ENCODE data around the gene ANP32A. TPM values are rescaled to one million over a fixed set of nuclear protein-coding genes. Genes with fewer than 3 reads are reported as not detected.

Gene ANP32A
- total and polyA plus RNA-seq, 9 donors: 29.4 to 158 (median 86.3) TPM

- Histone ChIP-seq H3K27me3 (no peaks in the 10 kb centered on the region), H3K9me3 (no peaks in the 10 kb centered on the region), H3K36me3 (no peaks in the 10 kb centered on the region), H3K4me1 (ENCODE audit: insufficient read depth) (peaks cover 6% of the 10 kb centered on the region), H3K4me3 (peak overlapping the region; percentile 89), H3K27ac (peak overlapping the region; percentile 95 to 98)
- intact Hi-C loops (cut with DNase I): loop anchor here in 2 of 4 donors (2.0 to 10.0 kb wide), 2 partner anchors 41 to 263 kb away; no protein-coding TSS in a partner anchor
- WGBS, 3 donors: 1% methylated on average over 56 to 75 of the region's 75 CpGs
- TF ChIP-seq CTCF (IDR thresholded peaks at IDR 0.05) (no peak), EP300 (IDR thresholded peaks at IDR 0.05) (no peak), POLR2A (IDR thresholded peaks at IDR 0.05) (peak; percentile 13)
- DNase-seq: peak; percentile 67 to 79 (median 72)
Observed at GRCh38 chr15:68818066-68818768, 2.5 kb downstream of the ANP32A start.

GRCh38 chr15:68817304-68818065 is 3.2 kb downstream of the ANP32A start:
- peaks cover 6% of the 10 kb centered on the region for H3K4me1 ChIP-seq (ENCODE audit: insufficient read depth)
- intact Hi-C loops (cut with DNase I): loop anchor here in 2 of 4 donors (2.0 to 10.0 kb wide), 2 partner anchors 41 to 263 kb away; no protein-coding TSS in a partner anchor
- TF ChIP-seq CTCF (IDR thresholded peaks at IDR 0.05): no peak
- no peak for TF ChIP-seq EP300 (IDR thresholded peaks at IDR 0.05)
- no peak for TF ChIP-seq POLR2A (IDR thresholded peaks at IDR 0.05)

GRCh38 chr15:68816795-68817303 is 3.8 kb downstream of the ANP32A start:
- Histone ChIP-seq H3K27ac (peak overlapping the region; percentile 95 to 98), H3K4me3 (peak overlapping the region; percentile 89), H3K4me1 (ENCODE audit: insufficient read depth) (peaks cover 4% of the 10 kb centered on the region), H3K9me3 (no peaks in the 10 kb centered on the region), H3K36me3 (no peaks in the 10 kb centered on the region), H3K27me3 (no peaks in the 10 kb centered on the region)
- TF ChIP-seq EP300 (IDR thresholded peaks at IDR 0.05): no peak
- TF ChIP-seq CTCF (IDR thresholded peaks at IDR 0.05): no peak
- WGBS, 3 donors: 3 to 5% (median 4%) methylated on average over 13 of the region's 13 CpGs
- intact Hi-C loops (cut with DNase I): loop anchor here in 1 of 4 donors (10.0 kb wide), 1 partner anchor 262 kb away; no protein-coding TSS in a partner anchor
- DNase-seq: peak in 2 of 5 donors; percentile 21 to 29

More at GRCh38 chr15:68817304-68818065, 3.2 kb downstream of the ANP32A start:
- no peaks in the 10 kb centered on the region for H3K36me3 ChIP-seq
- H3K4me3 ChIP-seq: peak overlapping the region; percentile 89
- WGBS, 3 donors: 0 to 1% (median 1%) methylated on average over 64 of the region's 64 CpGs
- peak overlapping the region; percentile 95 to 98 for H3K27ac ChIP-seq
- no peaks in the 10 kb centered on the region for H3K9me3 ChIP-seq
- peak; percentile 53 to 74 (median 68) for DNase-seq
- H3K27me3 ChIP-seq: no peaks in the 10 kb centered on the region

GRCh38 chr15:68816158-68816557 is 4.5 kb downstream of the ANP32A start:
- no peak for DNase-seq
- TF ChIP-seq EP300 (IDR thresholded peaks at IDR 0.05) (no peak), CTCF (IDR thresholded peaks at IDR 0.05) (no peak), POLR2A (IDR thresholded peaks at IDR 0.05) (no peak)
- Histone ChIP-seq H3K27me3 (no peaks in the 10 kb centered on the region), H3K27ac (peak overlapping the region in 1 of 2 donors; percentile 95), H3K4me1 (ENCODE audit: insufficient read depth) (peaks cover 4% of the 10 kb centered on the region), H3K4me3 (no peak overlapping the region), H3K9me3 (no peaks in the 10 kb centered on the region), H3K36me3 (no peaks in the 10 kb centered on the region)
- intact Hi-C loops (cut with DNase I): loop anchor here in 1 of 4 donors (10.0 kb wide), 1 partner anchor 261 kb away; no protein-coding TSS in a partner anchor
- WGBS, 3 donors: 85 to 88% (median 88%) methylated on average over 4 of the region's 4 CpGs
